Adrenal gland (tissue), 5 donors: Measurements from ENCODE around the gene MDC1.

Experiments
- POLR2A ChIP-seq, 2 donors: fragments of 450-650 bp; IDR thresholded peaks; one replicate each; pipeline ENCODE4 v1.6.1; 2017; ENCODE audit warnings: antibody characterized with exemption in 2 of 2, mild to moderate bottlenecking in 2 of 2, moderate library complexity in 1 of 2
- TF ChIP-seq, protein P1 (sequence below), 6 experiments: fragments of 450-650 bp in 4 of 6; fragments of 200-600 bp in 2 of 6; sonication (generic) in 1 of 6; IDR thresholded peaks; 1 replicate in 5 of 6; 2 replicates in 1 of 6; pipeline versions ENCODE4 v1.5.1 to v1.8.0; 2016 to 2021; ENCODE audit warnings: antibody characterized with exemption in 6 of 6, mild to moderate bottlenecking in 2 of 6, moderate library complexity in 1 of 6
- donor health status: DM: no; HTN: no; CAD: no.

DNA sequence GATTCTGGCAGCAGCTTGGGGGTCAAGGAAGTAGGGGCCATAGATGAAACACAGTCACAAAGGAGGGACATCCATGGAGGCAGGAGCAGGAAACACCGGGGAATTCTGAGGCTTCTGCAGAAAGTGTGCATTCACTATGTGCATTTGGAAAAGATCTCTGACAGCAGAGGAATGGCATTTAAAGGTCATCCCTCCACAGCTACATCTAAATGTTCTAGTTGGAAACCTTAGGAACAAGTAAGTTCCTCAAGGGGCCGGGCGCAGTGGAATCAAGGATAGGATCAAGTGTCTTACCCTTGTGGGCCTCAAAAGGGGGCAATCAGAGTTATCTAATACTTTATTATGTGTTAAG lies 61.4 kb downstream of the MDC1 start:
- TF ChIP-seq POLR2A (IDR thresholded peaks at IDR 0.05): no peak
- TF ChIP-seq, protein P1, sequence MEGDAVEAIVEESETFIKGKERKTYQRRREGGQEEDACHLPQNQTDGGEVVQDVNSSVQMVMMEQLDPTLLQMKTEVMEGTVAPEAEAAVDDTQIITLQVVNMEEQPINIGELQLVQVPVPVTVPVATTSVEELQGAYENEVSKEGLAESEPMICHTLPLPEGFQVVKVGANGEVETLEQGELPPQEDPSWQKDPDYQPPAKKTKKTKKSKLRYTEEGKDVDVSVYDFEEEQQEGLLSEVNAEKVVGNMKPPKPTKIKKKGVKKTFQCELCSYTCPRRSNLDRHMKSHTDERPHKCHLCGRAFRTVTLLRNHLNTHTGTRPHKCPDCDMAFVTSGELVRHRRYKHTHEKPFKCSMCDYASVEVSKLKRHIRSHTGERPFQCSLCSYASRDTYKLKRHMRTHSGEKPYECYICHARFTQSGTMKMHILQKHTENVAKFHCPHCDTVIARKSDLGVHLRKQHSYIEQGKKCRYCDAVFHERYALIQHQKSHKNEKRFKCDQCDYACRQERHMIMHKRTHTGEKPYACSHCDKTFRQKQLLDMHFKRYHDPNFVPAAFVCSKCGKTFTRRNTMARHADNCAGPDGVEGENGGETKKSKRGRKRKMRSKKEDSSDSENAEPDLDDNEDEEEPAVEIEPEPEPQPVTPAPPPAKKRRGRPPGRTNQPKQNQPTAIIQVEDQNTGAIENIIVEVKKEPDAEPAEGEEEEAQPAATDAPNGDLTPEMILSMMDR (IDR thresholded peaks at IDR 0.05): no peak
